ENCODE results near the gene PLBD1. TPM values are rescaled to one million over a fixed set of nuclear protein-coding genes. Genes with fewer than 3 reads are reported as not detected.

Gene PLBD1
- total RNA-seq, 2 donors from 2014 or later: 4.6 to 14.5 TPM

DNA sequence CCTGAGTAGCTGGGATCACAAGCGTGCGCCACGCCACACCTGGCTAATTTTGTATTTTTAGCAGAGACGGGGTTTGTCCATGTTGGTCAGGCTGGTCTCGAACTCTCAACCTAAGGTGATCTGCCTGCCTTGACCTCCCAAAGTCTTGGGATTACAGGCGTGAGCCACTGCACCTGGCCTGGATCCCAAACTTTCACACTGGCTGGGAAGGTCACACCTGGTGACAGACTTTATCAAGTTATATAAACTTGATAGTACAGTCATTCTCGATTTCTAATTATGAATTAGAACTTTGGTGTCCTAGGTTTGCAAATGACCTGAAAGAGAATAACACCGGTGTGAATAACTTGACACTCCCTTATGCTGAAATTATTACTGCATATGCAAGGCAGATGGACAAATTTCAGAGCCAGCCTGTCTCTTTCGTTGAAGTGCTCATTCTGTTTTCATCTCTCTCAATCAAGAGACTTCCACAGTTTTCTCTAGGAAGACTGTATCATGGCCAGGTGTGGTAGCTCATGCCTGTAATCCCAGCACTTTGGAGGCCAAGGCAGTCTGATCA is 5.9 kb downstream of the PLBD1 start:
- Histone ChIP-seq H3K4me3 (no peak overlapping the region), H3K27ac (peak overlapping the region; percentile 70 to 88 (median 76)), H3K9me3 (no peaks in the 10 kb centered on the region), H3K27me3 (no peaks in the 10 kb centered on the region), H3K36me3 (replicated peaks in 1 of 2; ENCODE audit: insufficient read depth in 1 of 2, low read depth in 2 of 2) (no peaks in the 10 kb centered on the region), H3K4me1 (peaks cover 61% of the 10 kb centered on the region)
- DNase-seq (peak; percentile 86 to 89 (median 88)), ATAC-seq (peak; percentile 86)
- intact Hi-C loops (cut with DNase I): no loop called here
- TF ChIP-seq, protein P1, sequence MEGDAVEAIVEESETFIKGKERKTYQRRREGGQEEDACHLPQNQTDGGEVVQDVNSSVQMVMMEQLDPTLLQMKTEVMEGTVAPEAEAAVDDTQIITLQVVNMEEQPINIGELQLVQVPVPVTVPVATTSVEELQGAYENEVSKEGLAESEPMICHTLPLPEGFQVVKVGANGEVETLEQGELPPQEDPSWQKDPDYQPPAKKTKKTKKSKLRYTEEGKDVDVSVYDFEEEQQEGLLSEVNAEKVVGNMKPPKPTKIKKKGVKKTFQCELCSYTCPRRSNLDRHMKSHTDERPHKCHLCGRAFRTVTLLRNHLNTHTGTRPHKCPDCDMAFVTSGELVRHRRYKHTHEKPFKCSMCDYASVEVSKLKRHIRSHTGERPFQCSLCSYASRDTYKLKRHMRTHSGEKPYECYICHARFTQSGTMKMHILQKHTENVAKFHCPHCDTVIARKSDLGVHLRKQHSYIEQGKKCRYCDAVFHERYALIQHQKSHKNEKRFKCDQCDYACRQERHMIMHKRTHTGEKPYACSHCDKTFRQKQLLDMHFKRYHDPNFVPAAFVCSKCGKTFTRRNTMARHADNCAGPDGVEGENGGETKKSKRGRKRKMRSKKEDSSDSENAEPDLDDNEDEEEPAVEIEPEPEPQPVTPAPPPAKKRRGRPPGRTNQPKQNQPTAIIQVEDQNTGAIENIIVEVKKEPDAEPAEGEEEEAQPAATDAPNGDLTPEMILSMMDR (IDR thresholded peaks at IDR 0.05): no peak
- no peak for TF ChIP-seq POLR2A (IDR thresholded peaks at IDR 0.05)
- 59 to 63% methylated on average over 9 of the region's 9 CpGs for WGBS, 2 donors

DNA sequence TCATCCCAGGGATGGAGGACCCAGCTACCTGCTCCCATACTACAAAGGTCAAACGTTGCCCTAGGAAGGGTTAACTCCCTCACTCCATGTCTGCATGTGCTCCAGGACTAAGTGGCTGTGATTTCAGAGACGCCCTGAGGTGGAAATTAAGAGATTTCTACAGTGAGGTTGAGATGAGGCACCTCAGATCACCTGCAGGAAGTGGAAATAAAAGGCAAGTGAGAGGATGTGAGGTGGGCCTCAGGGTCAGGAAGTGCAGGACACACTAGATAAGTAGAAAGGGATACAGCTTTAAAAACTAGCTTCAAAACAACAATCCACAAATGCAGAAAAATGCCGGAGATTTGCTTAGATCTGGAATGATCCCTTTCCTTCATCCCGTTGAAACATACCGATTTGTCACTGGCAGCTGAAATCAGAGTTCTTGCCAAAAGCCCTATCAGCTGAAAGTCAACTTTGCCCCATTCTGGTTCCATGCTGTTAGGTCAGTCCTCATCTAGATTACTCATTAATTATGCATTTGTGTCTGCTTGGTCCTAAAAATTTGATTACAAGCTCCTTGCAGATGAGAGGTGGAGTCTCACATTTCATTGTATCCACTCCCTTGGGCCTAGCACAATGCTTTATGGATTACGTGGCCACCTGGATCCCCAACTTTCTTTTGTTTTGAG is 6.6 kb downstream of the PLBD1 start:
- DNase-seq (peak; percentile 34 to 66 (median 48)), ATAC-seq (peak; percentile 75)
- peaks cover 56% of the 10 kb centered on the region for H3K4me1 ChIP-seq
- intact Hi-C loops (cut with DNase I): no loop called here
- no peaks in the 10 kb centered on the region for H3K36me3 ChIP-seq (replicated peaks in 1 of 2; ENCODE audit: insufficient read depth in 1 of 2, low read depth in 2 of 2)
- no peak for TF ChIP-seq POLR2A (IDR thresholded peaks at IDR 0.05)
- TF ChIP-seq, protein P1 (IDR thresholded peaks at IDR 0.05): no peak
- WGBS, 2 donors: 16 to 24% methylated on average over 6 of the region's 6 CpGs
- H3K9me3 ChIP-seq: no peaks in the 10 kb centered on the region
- no peaks in the 10 kb centered on the region for H3K27me3 ChIP-seq
- H3K4me3 ChIP-seq: no peak overlapping the region
- peak overlapping the region; percentile 70 to 88 (median 76) for H3K27ac ChIP-seq

DNA sequence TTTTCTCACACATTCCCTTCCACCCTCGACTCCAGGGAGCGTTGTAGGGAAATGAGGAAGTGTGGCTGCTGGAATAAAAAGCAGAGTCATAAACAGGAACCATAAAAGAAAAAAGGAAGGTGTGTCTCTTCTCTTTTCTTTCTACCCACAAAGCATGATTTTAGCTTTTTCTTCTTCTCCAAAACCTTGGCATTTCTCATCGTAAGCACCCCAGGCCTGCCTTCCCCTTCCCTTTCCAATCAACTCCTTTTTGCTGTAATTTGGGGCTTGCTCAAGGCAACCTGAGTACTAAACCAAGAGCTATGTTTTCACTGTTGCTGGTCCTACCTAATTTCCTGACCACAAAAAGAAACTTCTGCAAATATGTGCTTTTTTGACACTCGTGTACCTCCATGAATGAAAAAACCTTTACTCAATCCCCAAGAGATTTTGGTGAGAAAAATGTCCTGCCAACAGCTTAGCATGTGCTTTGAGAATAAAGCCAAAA is 9.2 kb downstream of the PLBD1 start:
- no peaks in the 10 kb centered on the region for H3K9me3 ChIP-seq
- ATAC-seq: no peak
- TF ChIP-seq, protein P1 (IDR thresholded peaks at IDR 0.05): no peak
- no peak for TF ChIP-seq POLR2A (IDR thresholded peaks at IDR 0.05)
- no peak overlapping the region for H3K4me3 ChIP-seq
- H3K27me3 ChIP-seq: no peaks in the 10 kb centered on the region
- WGBS, 2 donors: 59 to 68% methylated on average over 4 of the region's 4 CpGs
- intact Hi-C loops (cut with DNase I): no loop called here
- peaks cover 62% of the 10 kb centered on the region for H3K4me1 ChIP-seq
- DNase-seq: no peak
- peak overlapping the region in 1 of 4 donors; percentile 58 for H3K27ac ChIP-seq
- no peaks in the 10 kb centered on the region for H3K36me3 ChIP-seq (replicated peaks in 1 of 2; ENCODE audit: insufficient read depth in 1 of 2, low read depth in 2 of 2)

DNA sequence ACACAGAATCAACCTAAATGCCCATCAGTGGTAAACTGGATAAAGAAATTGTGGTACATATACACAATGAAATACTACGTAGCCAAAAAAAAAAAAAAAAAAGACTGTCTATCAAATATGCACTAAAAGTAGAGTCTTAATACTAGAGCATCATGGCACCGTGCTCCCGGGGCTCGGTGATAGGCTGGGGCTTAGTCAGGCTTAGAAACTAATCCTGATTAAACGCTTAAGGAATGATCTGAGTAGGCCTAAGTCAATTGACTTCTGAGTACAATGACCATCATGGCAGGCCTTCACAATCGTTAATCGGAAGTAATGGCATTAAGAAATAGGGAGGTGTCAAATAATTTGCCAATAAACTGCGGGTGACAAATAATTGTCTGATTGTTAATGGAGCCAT is 9.7 kb downstream of the PLBD1 start:
- DNase-seq: no peak
- intact Hi-C loops (cut with DNase I): no loop called here
- no peaks in the 10 kb centered on the region for H3K27me3 ChIP-seq
- WGBS, 2 donors: 84 to 91% methylated on average over 7 to 8 of the region's 8 CpGs
- H3K4me3 ChIP-seq: no peak overlapping the region
- no peaks in the 10 kb centered on the region for H3K9me3 ChIP-seq
- H3K36me3 ChIP-seq (replicated peaks in 1 of 2; ENCODE audit: insufficient read depth in 1 of 2, low read depth in 2 of 2): no peaks in the 10 kb centered on the region
- H3K27ac ChIP-seq: no peak overlapping the region
- TF ChIP-seq POLR2A (IDR thresholded peaks at IDR 0.05): no peak
- TF ChIP-seq, protein P1 (IDR thresholded peaks at IDR 0.05): no peak
- peaks cover 57% of the 10 kb centered on the region for H3K4me1 ChIP-seq
- no peak for ATAC-seq

Data from body of pancreas (tissue), 4 donors.